NCI-H1436 treated with DMSO at 0.1 percent for 48 hours (cell line): ENCODE results near the gene YIPF2.

Experiments used
- DNase-seq: peaks from one replicate; lab custom pipeline; 2025; lab: John Stamatoyannopoulos, UW

Gene YIPF2

DNA sequence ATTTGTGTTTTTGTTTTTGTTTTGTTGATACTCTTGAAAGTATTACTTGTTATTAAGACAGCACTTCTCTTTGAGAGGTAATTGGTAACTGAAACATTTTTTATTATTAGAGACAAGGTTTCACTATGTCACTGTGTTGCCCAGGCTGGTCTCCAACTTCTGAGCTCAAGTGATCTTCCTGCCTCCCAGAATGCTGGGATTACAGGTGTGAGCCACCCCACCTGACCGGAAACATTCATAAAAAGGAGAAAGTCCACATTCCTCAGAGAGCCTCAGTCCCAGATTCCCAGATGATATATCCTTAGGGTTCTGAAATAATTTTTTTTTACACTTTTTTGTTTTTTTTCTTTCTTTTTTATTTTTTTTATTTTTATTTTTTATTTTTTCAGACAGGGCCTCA is 54.4 kb downstream of the YIPF2 start:
- no peak for DNase-seq

DNA sequence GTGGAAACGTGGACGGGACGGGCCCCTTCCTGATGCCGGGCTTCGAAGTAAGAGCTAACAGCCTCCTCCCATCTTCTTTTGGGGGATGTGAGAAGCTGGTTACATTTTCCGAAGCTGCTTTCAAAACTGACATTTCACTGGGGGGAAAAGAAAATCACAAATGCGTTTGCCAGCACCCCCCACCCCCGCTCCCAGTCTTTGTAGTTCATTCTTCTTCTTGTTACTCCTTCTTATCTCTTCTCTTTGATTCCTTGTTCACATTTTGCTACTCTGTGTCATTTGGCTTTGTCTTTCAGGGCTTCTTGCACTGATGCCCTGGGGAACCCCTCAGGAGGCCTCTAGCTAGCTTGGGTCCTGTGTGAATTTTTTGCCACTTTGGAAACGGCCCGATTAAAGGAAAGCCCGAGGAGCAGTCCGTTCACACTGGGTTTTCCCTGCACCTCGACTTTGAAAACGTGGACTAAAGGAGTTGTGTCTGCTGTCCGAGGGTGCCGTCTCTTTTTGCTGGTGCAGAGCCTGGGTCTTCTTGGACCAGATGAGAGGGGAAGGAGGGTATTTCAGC is 55.8 kb downstream of the YIPF2 start:
- DNase-seq: no peak
